Measurements from ENCODE around the gene CCDC92B.
A peak's percentile ranks its signal among the peaks of the same experiment; 100 is the strongest.

CCDC92B gene

DNA sequence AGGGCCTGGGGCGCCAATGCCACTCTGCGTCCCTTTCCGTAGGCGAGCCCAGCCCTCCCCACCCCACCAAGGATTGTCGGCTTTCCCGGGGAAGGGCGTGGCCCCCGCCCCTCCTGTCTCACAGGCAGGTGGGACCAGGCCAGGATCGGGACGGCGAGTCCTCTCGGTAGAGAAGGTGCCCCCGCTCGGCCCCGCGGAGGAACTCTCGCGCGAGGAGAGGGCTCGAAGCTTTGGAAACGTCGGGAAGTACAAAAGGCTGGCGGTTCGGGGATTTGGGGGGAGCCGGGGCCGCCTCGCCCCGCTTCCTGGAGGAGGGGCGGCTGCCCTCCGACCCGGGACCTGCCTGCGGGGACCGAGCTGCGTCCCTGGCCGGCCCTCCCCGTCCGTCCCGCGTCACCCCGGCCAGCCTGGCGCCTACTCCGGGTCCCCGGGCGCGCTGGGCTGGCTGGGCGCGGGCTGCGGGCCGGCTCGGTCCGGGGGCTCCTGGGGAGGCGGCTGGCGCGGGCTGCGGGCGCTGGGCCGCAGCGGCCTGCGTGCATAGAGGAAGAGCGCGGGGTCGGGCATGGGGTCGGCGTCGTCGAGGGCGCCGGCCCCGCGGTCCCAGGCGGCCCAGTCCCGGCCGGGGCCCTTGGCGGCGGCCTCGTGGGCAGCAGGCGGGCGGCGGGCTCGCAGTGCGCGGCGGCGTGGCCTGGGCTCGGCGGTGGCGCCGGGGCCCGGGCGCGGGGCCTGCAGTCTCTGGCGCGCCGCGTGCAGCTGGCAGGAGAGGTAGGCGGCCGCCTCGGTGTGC lies 25.3 kb downstream of the CCDC92B start:
- peak overlapping the region; percentile 5 for H3K4me3 ChIP-seq (ENCODE audit: low read depth, low read length)
- TF ChIP-seq CTCF (IDR thresholded peaks at IDR 0.05; ENCODE audit: low read depth, low read length, missing control alignments), result no peak
- in situ Hi-C loops (cut with HindIII; ENCODE audit: low sequenced_read_pairs), result no loop called here
- no peak for DNase-seq (ENCODE audit: low read depth)

DNA sequence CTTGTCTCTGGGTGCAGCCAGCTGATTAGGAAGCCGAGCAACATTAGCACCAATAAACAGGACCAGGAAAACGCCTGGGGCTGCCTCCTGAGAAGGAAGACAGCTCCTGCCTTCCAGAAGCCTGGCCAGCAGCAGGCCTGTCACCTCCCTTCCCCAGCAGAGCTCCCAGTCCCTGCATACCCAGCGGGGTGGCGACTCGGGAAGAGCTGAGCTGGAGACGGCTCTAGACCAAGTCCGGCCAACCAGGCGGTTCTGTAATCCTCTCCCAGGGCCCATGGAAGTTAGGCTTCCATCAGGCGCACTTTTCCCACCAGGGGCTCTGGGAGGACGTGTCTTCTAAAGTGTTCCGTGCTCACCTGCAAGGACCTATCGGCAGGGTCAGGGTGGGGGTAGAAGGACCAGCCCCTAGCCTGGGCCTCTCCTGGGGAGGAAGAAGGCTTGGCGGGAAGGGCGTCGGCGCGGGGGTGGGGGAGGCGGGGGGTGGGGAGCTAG lies 25.9 kb downstream of the CCDC92B start:
- no peak for DNase-seq (ENCODE audit: low read depth)
- in situ Hi-C loops (cut with HindIII; ENCODE audit: low sequenced_read_pairs), result no loop called here
- no peak for TF ChIP-seq CTCF (IDR thresholded peaks at IDR 0.05; ENCODE audit: low read depth, low read length, missing control alignments)
- H3K4me3 ChIP-seq (ENCODE audit: low read depth, low read length), result no peak overlapping the region

- no peak for DNase-seq (ENCODE audit: low read depth)
- TF ChIP-seq CTCF (IDR thresholded peaks at IDR 0.05; ENCODE audit: low read depth, low read length, missing control alignments), result no peak
- in situ Hi-C loops (cut with HindIII; ENCODE audit: low sequenced_read_pairs), result no loop called here
- H3K4me3 ChIP-seq (ENCODE audit: low read depth, low read length), result no peak overlapping the region
Observed at GRCh38 chr17:2722611-2723010, 26.8 kb downstream of the CCDC92B start.

- no peak for DNase-seq (ENCODE audit: low read depth)
- no peak overlapping the region for H3K4me3 ChIP-seq (ENCODE audit: low read depth, low read length)
Observed at GRCh38 chr17:2721603-2722002, 27.8 kb downstream of the CCDC92B start.

GRCh38 chr17:2719861-2720260 lies 29.6 kb downstream of the CCDC92B start:
- no peak for DNase-seq (ENCODE audit: low read depth)
- in situ Hi-C loops (cut with HindIII; ENCODE audit: low sequenced_read_pairs), result no loop called here
- no peak overlapping the region for H3K4me3 ChIP-seq (ENCODE audit: low read depth, low read length)
- no peak for TF ChIP-seq CTCF (IDR thresholded peaks at IDR 0.05; ENCODE audit: low read depth, low read length, missing control alignments)

More at GRCh38 chr17:2721603-2722002, 27.8 kb downstream of the CCDC92B start:
- TF ChIP-seq CTCF (IDR thresholded peaks at IDR 0.05; ENCODE audit: low read depth, low read length, missing control alignments), result no peak
- in situ Hi-C loops (cut with HindIII; ENCODE audit: low sequenced_read_pairs), result no loop called here

- in situ Hi-C loops (cut with HindIII; ENCODE audit: low sequenced_read_pairs), result no loop called here
- TF ChIP-seq CTCF (IDR thresholded peaks at IDR 0.05; ENCODE audit: low read depth, low read length, missing control alignments), result no peak
- H3K4me3 ChIP-seq (ENCODE audit: low read depth, low read length), result no peak overlapping the region
- DNase-seq (ENCODE audit: low read depth), result no peak
Observed at GRCh38 chr17:2718150-2718938, 31.1 kb downstream of the CCDC92B start.
